Upper lobe of left lung (tissue), 4 donors: ENCODE results near the gene ATG9B.

ENCODE experiments used
- EP300 ChIP-seq, 4 donors: sonication (generic); formaldehyde crosslinking; IDR thresholded peaks; one replicate each; pipeline ENCODE4 v1.5.1; 2017; ENCODE audit warnings: antibody characterized with exemption in 4 of 4, control low read depth in 2 of 4
- TF ChIP-seq, protein P1 (sequence below), 6 experiments: fragments of 450-650 bp in 4 of 6; fragments of 200-600 bp in 2 of 6; sonication (generic) in 2 of 6; IDR thresholded peaks; one replicate each; pipeline ENCODE4 v1.5.1; 2016 to 2019; ENCODE audit warnings: antibody characterized with exemption in 6 of 6

DNA sequence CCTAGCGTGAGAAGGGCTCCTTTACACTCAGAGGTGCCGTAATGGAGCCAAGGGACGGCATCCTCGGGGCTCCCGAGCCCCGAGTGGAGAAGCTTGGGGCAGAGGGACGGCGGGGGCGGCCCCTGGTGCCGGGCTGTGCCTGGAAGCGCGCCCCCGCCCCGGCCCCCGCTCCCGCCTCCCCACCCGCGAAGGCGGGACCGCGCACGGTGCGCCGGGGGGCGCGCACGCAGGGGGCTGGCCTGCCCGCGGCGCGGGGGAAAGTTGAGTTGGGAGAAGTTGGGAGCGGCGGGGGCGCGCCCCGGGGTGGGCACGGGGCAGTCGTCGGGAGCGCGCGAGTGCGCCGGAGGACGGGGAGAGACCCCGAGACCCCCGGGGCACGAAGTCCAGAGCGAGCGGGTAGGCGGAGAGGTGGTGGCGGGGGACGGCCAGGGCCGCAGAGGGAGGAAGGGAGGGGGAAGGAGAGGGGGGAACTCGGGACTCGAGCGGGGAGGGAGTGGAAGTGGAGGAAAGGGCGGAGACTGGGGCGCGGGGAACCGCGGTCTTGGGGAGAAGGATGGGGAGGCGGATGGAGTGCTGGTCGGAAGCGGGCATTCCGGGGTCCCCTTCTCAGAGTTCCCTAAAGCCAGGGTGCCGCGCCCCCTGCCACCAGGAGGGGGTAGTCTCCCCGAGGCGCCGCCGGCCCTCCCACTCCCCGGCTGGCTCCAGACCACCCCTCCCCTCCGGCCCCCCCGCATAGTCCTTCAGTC, 35.2 kb upstream of the ATG9B start, which contains the start of gene SLC4A2:
- no peak for TF ChIP-seq EP300 (IDR thresholded peaks at IDR 0.05)
- TF ChIP-seq, protein P1, sequence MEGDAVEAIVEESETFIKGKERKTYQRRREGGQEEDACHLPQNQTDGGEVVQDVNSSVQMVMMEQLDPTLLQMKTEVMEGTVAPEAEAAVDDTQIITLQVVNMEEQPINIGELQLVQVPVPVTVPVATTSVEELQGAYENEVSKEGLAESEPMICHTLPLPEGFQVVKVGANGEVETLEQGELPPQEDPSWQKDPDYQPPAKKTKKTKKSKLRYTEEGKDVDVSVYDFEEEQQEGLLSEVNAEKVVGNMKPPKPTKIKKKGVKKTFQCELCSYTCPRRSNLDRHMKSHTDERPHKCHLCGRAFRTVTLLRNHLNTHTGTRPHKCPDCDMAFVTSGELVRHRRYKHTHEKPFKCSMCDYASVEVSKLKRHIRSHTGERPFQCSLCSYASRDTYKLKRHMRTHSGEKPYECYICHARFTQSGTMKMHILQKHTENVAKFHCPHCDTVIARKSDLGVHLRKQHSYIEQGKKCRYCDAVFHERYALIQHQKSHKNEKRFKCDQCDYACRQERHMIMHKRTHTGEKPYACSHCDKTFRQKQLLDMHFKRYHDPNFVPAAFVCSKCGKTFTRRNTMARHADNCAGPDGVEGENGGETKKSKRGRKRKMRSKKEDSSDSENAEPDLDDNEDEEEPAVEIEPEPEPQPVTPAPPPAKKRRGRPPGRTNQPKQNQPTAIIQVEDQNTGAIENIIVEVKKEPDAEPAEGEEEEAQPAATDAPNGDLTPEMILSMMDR (IDR thresholded peaks at IDR 0.05): peak; percentile 30 to 64 (median 56)
